ENCODE measurements around the gene PRDM16.

Gene PRDM16

GRCh38 chr1:3111348-3112021, 42.5 kb downstream of the PRDM16 start:
- no peak for DNase-seq

GRCh38 chr1:3112526-3112925, 43.5 kb downstream of the PRDM16 start:
- DNase-seq: no peak

GRCh38 chr1:3113047-3113740, 44.2 kb downstream of the PRDM16 start:
- no peak for DNase-seq

- no peak for DNase-seq
These were observed 44.7 kb downstream of the PRDM16 start for GRCh38 chr1:3113741-3114056.

GRCh38 chr1:3114131-3114744, 45.2 kb downstream of the PRDM16 start:
- DNase-seq: no peak

- DNase-seq: no peak
These were observed 45.8 kb downstream of the PRDM16 start for GRCh38 chr1:3114846-3115245.

GRCh38 chr1:3115275-3116149, 46.5 kb downstream of the PRDM16 start:
- DNase-seq: no peak

GRCh38 chr1:3116150-3116510, 47.1 kb downstream of the PRDM16 start:
- no peak for DNase-seq

- no peak for DNase-seq
These were observed 47.6 kb downstream of the PRDM16 start for GRCh38 chr1:3116560-3116959.

- no peak for DNase-seq
These were observed 48.9 kb downstream of the PRDM16 start for GRCh38 chr1:3117879-3118278.

GRCh38 chr1:3119061-3119460, 50.1 kb downstream of the PRDM16 start:
- no peak for DNase-seq

- DNase-seq: no peak
These were observed 50.7 kb downstream of the PRDM16 start for GRCh38 chr1:3119725-3120124.

- DNase-seq: no peak
These were observed 51.1 kb downstream of the PRDM16 start for GRCh38 chr1:3120140-3120539.

- no peak for DNase-seq
These were observed 52.0 kb downstream of the PRDM16 start for GRCh38 chr1:3120994-3121393.

- no peak for DNase-seq
These were observed 52.6 kb downstream of the PRDM16 start for GRCh38 chr1:3121401-3122210.

GRCh38 chr1:3122311-3122710, 53.3 kb downstream of the PRDM16 start:
- DNase-seq: no peak

GRCh38 chr1:3124246-3124645, 55.2 kb downstream of the PRDM16 start:
- DNase-seq: no peak

GRCh38 chr1:3125078-3125477, 56.1 kb downstream of the PRDM16 start:
- no peak for DNase-seq

GRCh38 chr1:3125546-3126368, 56.8 kb downstream of the PRDM16 start:
- DNase-seq: no peak

GRCh38 chr1:3126756-3127678, 58.0 kb downstream of the PRDM16 start:
- DNase-seq: no peak

GRCh38 chr1:3127738-3128137, 58.7 kb downstream of the PRDM16 start:
- no peak for DNase-seq

Data from NCI-H1436 treated with DMSO at 0.1 percent for 48 hours (cell line).